ENCODE data around the gene PSMD8. TPM values are rescaled to one million over a fixed set of nuclear protein-coding genes. Genes with fewer than 3 reads are reported as not detected.

PSMD8 gene
- total and polyA plus RNA-seq, 4 experiments from 2014 or later = 89.6 to 197 (median 134) TPM

- Mint-ChIP-seq H3K4me1 (peaks cover 14 to 49% (median 22%) of the 10 kb centered on the region in 4 donors), H3K36me3 (peaks cover 0 to 5% of the 10 kb centered on the region in 2 donors), H3K4me3 (peak overlapping the region; percentile 59 to 83 (median 68)), H3K27me3 (peaks cover 0 to 9% of the 10 kb centered on the region in 2 donors), H3K9me3 (no peaks in the 10 kb centered on the region), H3K27ac (peak overlapping the region in 6 of 7 donors; percentile 25 to 66 (median 50))
- Histone ChIP-seq H3K9me3 (ENCODE audit: control insufficient read depth in 1 of 2, low read length in 2 of 2) (no peaks in the 10 kb centered on the region), H3K4me3 (ENCODE audit: low read length in 2 of 2) (peak overlapping the region in 1 of 2 donors; percentile 41), H3K36me3 (ENCODE audit: insufficient read depth, low read length) (no peaks in the 10 kb centered on the region), H3K4me1 (ENCODE audit: insufficient read depth, low read length) (peaks cover 33% of the 10 kb centered on the region), H3K27ac (ENCODE audit: low read depth, low read length) (peak overlapping the region; percentile 21), H3K27me3 (ENCODE audit: insufficient read depth, low read length) (no peaks in the 10 kb centered on the region)
- intact Hi-C loops (cut with micrococcal nuclease) = no loop called here
- POLR2A ChIA-PET (ENCODE audit: partially characterized antibody) = interaction anchor here (3.1 to 4.3 kb wide), 2 partner anchors 13 kb away, joined by 31 to 78 read pairs; partner anchors contain the start of genes FAM98C and PSMD8
- peak in 1 of 5 donors; percentile 36 for DNase-seq
- CTCF ChIA-PET (ENCODE audit: partially characterized antibody) = interaction anchor here (1.1 to 2.3 kb wide), 3 partner anchors 14 to 15 kb away, joined by 7 to 16 read pairs (median 9); partner anchors contain the start of genes FAM98C and PSMD8
These were observed 14.9 kb downstream of the PSMD8 start for GRCh38 chr19:38389101-38389925.

GRCh38 chr19:38389957-38390924, 15.9 kb downstream of the PSMD8 start:
- Mint-ChIP-seq H3K9me3 (no peaks in the 10 kb centered on the region), H3K4me1 (peaks cover 16 to 47% (median 28%) of the 10 kb centered on the region in 4 donors), H3K27me3 (peaks cover 0 to 7% of the 10 kb centered on the region in 2 donors), H3K4me3 (peak overlapping the region in 6 of 8 donors; percentile 4 to 75 (median 44)), H3K27ac (peak overlapping the region in 6 of 7 donors; percentile 1 to 58 (median 38)), H3K36me3 (peaks cover 0 to 4% of the 10 kb centered on the region in 2 donors)
- no peaks in the 10 kb centered on the region for H3K27me3 ChIP-seq (ENCODE audit: insufficient read depth, low read length)
- intact Hi-C loops (cut with micrococcal nuclease) = no loop called here
- no peaks in the 10 kb centered on the region for H3K36me3 ChIP-seq (ENCODE audit: insufficient read depth, low read length)
- CTCF ChIA-PET (ENCODE audit: partially characterized antibody) = interaction anchor here (0.8 to 1.1 kb wide), 2 partner anchors 13 to 16 kb away, joined by 3 to 7 read pairs; partner anchors contain the start of genes FAM98C and PSMD8
- DNase-seq = peak in 1 of 5 donors; percentile 10
- POLR2A ChIA-PET (ENCODE audit: partially characterized antibody) = interaction anchor here (0.7 to 4.3 kb wide), 3 partner anchors 13 to 14 kb away, joined by 3 to 78 read pairs (median 3); partner anchors contain the start of genes FAM98C and PSMD8
- no peak overlapping the region for H3K27ac ChIP-seq (ENCODE audit: low read depth, low read length)
- H3K4me3 ChIP-seq (ENCODE audit: low read length in 2 of 2) = no peak overlapping the region
- H3K4me1 ChIP-seq (ENCODE audit: insufficient read depth, low read length) = peaks cover 42% of the 10 kb centered on the region
- no peaks in the 10 kb centered on the region for H3K9me3 ChIP-seq (ENCODE audit: control insufficient read depth in 1 of 2, low read length in 2 of 2)

GRCh38 chr19:38391911-38392464, 17.6 kb downstream of the PSMD8 start:
- ChIA-PET POLR2A (ENCODE audit: partially characterized antibody) (interaction anchor here (1.0 kb wide), 1 partner anchor 11 kb away, joined by 3 read pairs; the partner anchor contains the start of gene FAM98C), CTCF (ENCODE audit: partially characterized antibody) (interaction anchor here (2.0 kb wide), 1 partner anchor 11 kb away, joined by 5 read pairs; the partner anchor contains the start of gene FAM98C)
- intact Hi-C loops (cut with micrococcal nuclease) = no loop called here
- H3K27me3 ChIP-seq (ENCODE audit: insufficient read depth, low read length) = no peaks in the 10 kb centered on the region
- H3K27ac Mint-ChIP-seq = peak overlapping the region in 2 of 7 donors; percentile 7 to 55
- H3K4me3 ChIP-seq (ENCODE audit: low read length in 2 of 2) = no peak overlapping the region
- no peak overlapping the region for H3K27ac ChIP-seq (ENCODE audit: low read depth, low read length)
- peaks cover 19 to 55% (median 36%) of the 10 kb centered on the region in 4 donors for H3K4me1 Mint-ChIP-seq
- H3K9me3 ChIP-seq (ENCODE audit: control insufficient read depth in 1 of 2, low read length in 2 of 2) = no peaks in the 10 kb centered on the region
- no peaks in the 10 kb centered on the region for H3K36me3 ChIP-seq (ENCODE audit: insufficient read depth, low read length)
- H3K4me3 Mint-ChIP-seq = peak overlapping the region in 1 of 8 donors; percentile 48
- peaks cover 47% of the 10 kb centered on the region for H3K4me1 ChIP-seq (ENCODE audit: insufficient read depth, low read length)
- DNase-seq = no peak
- H3K27me3 Mint-ChIP-seq = peaks cover 0 to 7% of the 10 kb centered on the region in 2 donors
- H3K36me3 Mint-ChIP-seq = peaks cover 0 to 4% of the 10 kb centered on the region in 2 donors
- H3K9me3 Mint-ChIP-seq = no peaks in the 10 kb centered on the region

- intact Hi-C loops (cut with micrococcal nuclease) = no loop called here
- DNase-seq = no peak
- Histone ChIP-seq H3K36me3 (ENCODE audit: insufficient read depth, low read length) (no peaks in the 10 kb centered on the region), H3K27me3 (ENCODE audit: insufficient read depth, low read length) (no peaks in the 10 kb centered on the region), H3K4me3 (ENCODE audit: low read length in 2 of 2) (no peak overlapping the region), H3K27ac (ENCODE audit: low read depth, low read length) (no peak overlapping the region), H3K4me1 (ENCODE audit: insufficient read depth, low read length) (peaks cover 39% of the 10 kb centered on the region), H3K9me3 (ENCODE audit: control insufficient read depth in 1 of 2, low read length in 2 of 2) (no peaks in the 10 kb centered on the region)
- ChIA-PET CTCF (ENCODE audit: partially characterized antibody) (interaction anchor here (2.0 kb wide), 1 partner anchor 10 kb away, joined by 5 read pairs; the partner anchor contains the start of gene FAM98C), POLR2A (ENCODE audit: partially characterized antibody) (interaction anchor here (1.0 to 3.2 kb wide), 2 partner anchors 10 to 11 kb away, joined by 3 to 39 read pairs; partner anchors contain the start of gene FAM98C)
- H3K4me3 Mint-ChIP-seq = peak overlapping the region in 1 of 8 donors; percentile 2
- peak overlapping the region in 2 of 7 donors; percentile 17 to 43 for H3K27ac Mint-ChIP-seq
- H3K9me3 Mint-ChIP-seq = no peaks in the 10 kb centered on the region
- peaks cover 0 to 4% of the 10 kb centered on the region in 2 donors for H3K36me3 Mint-ChIP-seq
- H3K27me3 Mint-ChIP-seq = peaks cover 0 to 4% of the 10 kb centered on the region in 2 donors
- H3K4me1 Mint-ChIP-seq = peaks cover 14 to 52% (median 32%) of the 10 kb centered on the region in 4 donors
These were observed 18.4 kb downstream of the PSMD8 start for GRCh38 chr19:38392707-38393308.

- Mint-ChIP-seq H3K27ac (peak overlapping the region in 6 of 7 donors; percentile 32 to 89 (median 72)), H3K4me1 (peaks cover 8 to 42% (median 23%) of the 10 kb centered on the region in 4 donors), H3K27me3 (no peaks in the 10 kb centered on the region), H3K36me3 (no peaks in the 10 kb centered on the region), H3K9me3 (no peaks in the 10 kb centered on the region), H3K4me3 (peak overlapping the region; percentile 73 to 85 (median 80))
- intact Hi-C loops (cut with micrococcal nuclease) = no loop called here
- Histone ChIP-seq H3K4me3 (ENCODE audit: low read length in 2 of 2) (peak overlapping the region; percentile 29 to 51), H3K27me3 (ENCODE audit: insufficient read depth, low read length) (no peaks in the 10 kb centered on the region), H3K9me3 (ENCODE audit: control insufficient read depth in 1 of 2, low read length in 2 of 2) (no peaks in the 10 kb centered on the region), H3K27ac (ENCODE audit: low read depth, low read length) (no peak overlapping the region), H3K4me1 (ENCODE audit: insufficient read depth, low read length) (peaks cover 24% of the 10 kb centered on the region), H3K36me3 (ENCODE audit: insufficient read depth, low read length) (no peaks in the 10 kb centered on the region)
- ChIA-PET CTCF (ENCODE audit: partially characterized antibody) (interaction anchor here (1.9 to 2.2 kb wide), 2 partner anchors 9 to 20 kb away, joined by 4 to 14 read pairs; partner anchors contain the start of genes FAM98C and PSMD8), POLR2A (ENCODE audit: partially characterized antibody) (interaction anchor here (0.6 to 3.2 kb wide), 12 partner anchors 9 to 1013 kb away, joined by 3 to 39 read pairs (median 4); partner anchors contain the start of genes CATSPERG, FAM98C, MRPS12 and PSMD8)
- DNase-seq = peak; percentile 53 to 78 (median 58)
These were observed 20.1 kb downstream of the PSMD8 start for GRCh38 chr19:38394488-38394887.
